ENCODE data around the gene ALOXE3. TPM values are rescaled to one million over a fixed set of nuclear protein-coding genes. Genes with fewer than 3 reads are reported as not detected.
A peak's percentile ranks its signal among the peaks of the same experiment; 100 is the strongest.

Gene ALOXE3
- total RNA-seq, 2 experiments from 2014 or later: not detected

GRCh38 chr17:8131844-8132441, 13.6 kb upstream of the ALOXE3 start:
- ATAC-seq (ENCODE audit: low read depth) (no peak), DNase-seq (no peak)
- Mint-ChIP-seq H3K4me3 (no peak overlapping the region), H3K27me3 (peaks cover 18% of the 10 kb centered on the region), H3K4me1 (peaks cover 8% of the 10 kb centered on the region), H3K27ac (no peak overlapping the region), H3K9me3 (no peaks in the 10 kb centered on the region), H3K36me3 (no peaks in the 10 kb centered on the region)
- POLR2A ChIA-PET: interaction anchor here (0.6 kb wide), 1 partner anchor 22 kb away, joined by 4 read pairs; no protein-coding TSS in a partner anchor

GRCh38 chr17:8128125-8128784, 9.9 kb upstream of the ALOXE3 start:
- ATAC-seq (ENCODE audit: low read depth): no peak
- peaks cover 36% of the 10 kb centered on the region for H3K4me1 Mint-ChIP-seq

GRCh38 chr17:8126491-8127066, 8.3 kb upstream of the ALOXE3 start:
- Mint-ChIP-seq H3K9me3 (no peaks in the 10 kb centered on the region), H3K27ac (peak overlapping the region; percentile 82)

More at GRCh38 chr17:8128125-8128784, 9.9 kb upstream of the ALOXE3 start:
- peaks cover 32% of the 10 kb centered on the region for H3K27me3 Mint-ChIP-seq
- DNase-seq: no peak
- no peak overlapping the region for H3K27ac Mint-ChIP-seq
- POLR2A ChIA-PET: interaction anchor here (2.4 kb wide), 1 partner anchor 45 kb away, joined by 9 read pairs; no protein-coding TSS in a partner anchor
- peaks cover 2% of the 10 kb centered on the region for H3K36me3 Mint-ChIP-seq
- H3K4me3 Mint-ChIP-seq: no peak overlapping the region
- no peaks in the 10 kb centered on the region for H3K9me3 Mint-ChIP-seq

GRCh38 chr17:8125947-8126490, 7.7 kb upstream of the ALOXE3 start:
- H3K4me1 Mint-ChIP-seq: peaks cover 41% of the 10 kb centered on the region
- peaks cover 43% of the 10 kb centered on the region for H3K27me3 Mint-ChIP-seq
- POLR2A ChIA-PET: interaction anchor here (0.5 to 2.4 kb wide), 3 partner anchors 12 to 47 kb away, joined by 5 to 9 read pairs (median 9); no protein-coding TSS in a partner anchor
- H3K9me3 Mint-ChIP-seq: no peaks in the 10 kb centered on the region
- ATAC-seq (ENCODE audit: low read depth) (no peak), DNase-seq (peak; percentile 54)
- H3K27ac Mint-ChIP-seq: peak overlapping the region; percentile 76
- H3K36me3 Mint-ChIP-seq: peaks cover 2% of the 10 kb centered on the region
- peak overlapping the region; percentile 91 for H3K4me3 Mint-ChIP-seq

More at GRCh38 chr17:8126491-8127066, 8.3 kb upstream of the ALOXE3 start:
- Mint-ChIP-seq H3K36me3 (peaks cover 2% of the 10 kb centered on the region), H3K27me3 (peaks cover 43% of the 10 kb centered on the region), H3K4me1 (peaks cover 41% of the 10 kb centered on the region), H3K4me3 (peak overlapping the region; percentile 91)
- POLR2A ChIA-PET: interaction anchor here (1.1 to 2.4 kb wide), 4 partner anchors 12 to 121 kb away, joined by 3 to 9 read pairs (median 6); partner anchors contain the start of gene CTC1
- DNase-seq (peak; percentile 74), ATAC-seq (ENCODE audit: low read depth) (peak; percentile 23)

- ATAC-seq (ENCODE audit: low read depth) (peak; percentile 25), DNase-seq (peak; percentile 86)
- Mint-ChIP-seq H3K9me3 (no peaks in the 10 kb centered on the region), H3K4me3 (peak overlapping the region; percentile 91), H3K27me3 (peaks cover 45% of the 10 kb centered on the region), H3K27ac (peak overlapping the region; percentile 76), H3K36me3 (peaks cover 2% of the 10 kb centered on the region), H3K4me1 (peaks cover 46% of the 10 kb centered on the region)
- POLR2A ChIA-PET: interaction anchor here (0.5 to 4.3 kb wide), 8 partner anchors 13 to 147 kb away, joined by 3 to 34 read pairs (median 4); partner anchors contain the start of genes AURKB and PER1
Observed at GRCh38 chr17:8125154-8125946, 7.0 kb upstream of the ALOXE3 start.

GRCh38 chr17:8124350-8125153, 6.2 kb upstream of the ALOXE3 start:
- Mint-ChIP-seq H3K27me3 (peaks cover 40% of the 10 kb centered on the region), H3K9me3 (no peaks in the 10 kb centered on the region), H3K27ac (peak overlapping the region; percentile 69), H3K36me3 (peaks cover 2% of the 10 kb centered on the region), H3K4me1 (peaks cover 52% of the 10 kb centered on the region), H3K4me3 (peak overlapping the region; percentile 91)
- no peak for ATAC-seq (ENCODE audit: low read depth)
- POLR2A ChIA-PET: interaction anchor here (0.5 to 4.3 kb wide), 9 partner anchors 15 to 147 kb away, joined by 3 to 34 read pairs (median 4); partner anchors contain the start of genes AURKB and PER1
- no peak for DNase-seq

GRCh38 chr17:8123695-8124349, 5.5 kb upstream of the ALOXE3 start, which contains the start of gene HES7:
HES7 (minus strand) TSS chr17:8124106; CDS start chr17:8124084, 22 bp downstream.
- Mint-ChIP-seq H3K36me3 (peaks cover 3% of the 10 kb centered on the region), H3K27ac (peak within 1 kb of the TSS; percentile 69), H3K27me3 (peaks cover 40% of the 10 kb centered on the region), H3K4me3 (peak within 1 kb of the TSS; percentile 91), H3K4me1 (peaks cover 56% of the 10 kb centered on the region), H3K9me3 (no peaks in the 10 kb centered on the region)
- no peak for ATAC-seq (ENCODE audit: low read depth)
- DNase-seq: no peak
- POLR2A ChIA-PET: interaction anchor here (0.8 to 4.3 kb wide), 7 partner anchors 16 to 87 kb away, joined by 3 to 34 read pairs (median 4); partner anchors contain the start of genes AURKB and PER1

- Mint-ChIP-seq H3K36me3 (peaks cover 4% of the 10 kb centered on the region), H3K9me3 (no peaks in the 10 kb centered on the region), H3K4me1 (peaks cover 63% of the 10 kb centered on the region), H3K27me3 (peaks cover 42% of the 10 kb centered on the region), H3K4me3 (peak overlapping the region; percentile 91), H3K27ac (no peak overlapping the region)
- DNase-seq (peak; percentile 59), ATAC-seq (ENCODE audit: low read depth) (no peak)
- POLR2A ChIA-PET: interaction anchor here (0.9 to 4.3 kb wide), 4 partner anchors 17 to 65 kb away, joined by 3 to 34 read pairs (median 4); no protein-coding TSS in a partner anchor
Observed at GRCh38 chr17:8122924-8123694, 4.8 kb upstream of the ALOXE3 start.

GRCh38 chr17:8122422-8122923, 4.2 kb upstream of the ALOXE3 start:
- Mint-ChIP-seq H3K27me3 (peaks cover 48% of the 10 kb centered on the region), H3K27ac (no peak overlapping the region), H3K9me3 (no peaks in the 10 kb centered on the region), H3K4me3 (peak overlapping the region; percentile 91), H3K4me1 (peaks cover 68% of the 10 kb centered on the region), H3K36me3 (peaks cover 4% of the 10 kb centered on the region)
- DNase-seq (no peak), ATAC-seq (ENCODE audit: low read depth) (no peak)
- POLR2A ChIA-PET: interaction anchor here (1.2 to 4.3 kb wide), 3 partner anchors 36 to 66 kb away, joined by 3 to 34 read pairs (median 6); no protein-coding TSS in a partner anchor

GRCh38 chr17:8121681-8122421, 3.5 kb upstream of the ALOXE3 start:
- Mint-ChIP-seq H3K27ac (no peak overlapping the region), H3K27me3 (peaks cover 48% of the 10 kb centered on the region), H3K36me3 (peaks cover 4% of the 10 kb centered on the region), H3K9me3 (no peaks in the 10 kb centered on the region), H3K4me3 (peak overlapping the region; percentile 91), H3K4me1 (peaks cover 65% of the 10 kb centered on the region)
- DNase-seq (peak; percentile 82), ATAC-seq (ENCODE audit: low read depth) (peak; percentile 34)
- POLR2A ChIA-PET: interaction anchor here (1.2 to 4.3 kb wide), 3 partner anchors 37 to 67 kb away, joined by 3 to 34 read pairs (median 6); no protein-coding TSS in a partner anchor
